C4-2B (cell line): ENCODE measurements around the gene ADIPOR2.

Experiments
- H3K27ac ChIP-seq: fragments of 450-650 bp; 2 replicates; pipeline ENCODE4 v1.5.1; 2017
- CTCF ChIP-seq: fragments of 450-650 bp; conservative IDR thresholded peaks from 2 replicates; pipeline ENCODE4 v1.5.1; 2017; ENCODE audit warnings: mild to moderate bottlenecking
- ZFX ChIP-seq: fragments of 450-650 bp; IDR thresholded peaks from 2 replicates; pipeline ENCODE4 v1.6.1; 2017

ADIPOR2 gene

GRCh38 chr12:1837541-1838204 is 146.8 kb downstream of the ADIPOR2 start:
- no peak overlapping the region for H3K27ac ChIP-seq
- no peak for TF ChIP-seq CTCF
- TF ChIP-seq ZFX = no peak
